ENCODE results near the gene HOXD12.

Gene HOXD12

DNA sequence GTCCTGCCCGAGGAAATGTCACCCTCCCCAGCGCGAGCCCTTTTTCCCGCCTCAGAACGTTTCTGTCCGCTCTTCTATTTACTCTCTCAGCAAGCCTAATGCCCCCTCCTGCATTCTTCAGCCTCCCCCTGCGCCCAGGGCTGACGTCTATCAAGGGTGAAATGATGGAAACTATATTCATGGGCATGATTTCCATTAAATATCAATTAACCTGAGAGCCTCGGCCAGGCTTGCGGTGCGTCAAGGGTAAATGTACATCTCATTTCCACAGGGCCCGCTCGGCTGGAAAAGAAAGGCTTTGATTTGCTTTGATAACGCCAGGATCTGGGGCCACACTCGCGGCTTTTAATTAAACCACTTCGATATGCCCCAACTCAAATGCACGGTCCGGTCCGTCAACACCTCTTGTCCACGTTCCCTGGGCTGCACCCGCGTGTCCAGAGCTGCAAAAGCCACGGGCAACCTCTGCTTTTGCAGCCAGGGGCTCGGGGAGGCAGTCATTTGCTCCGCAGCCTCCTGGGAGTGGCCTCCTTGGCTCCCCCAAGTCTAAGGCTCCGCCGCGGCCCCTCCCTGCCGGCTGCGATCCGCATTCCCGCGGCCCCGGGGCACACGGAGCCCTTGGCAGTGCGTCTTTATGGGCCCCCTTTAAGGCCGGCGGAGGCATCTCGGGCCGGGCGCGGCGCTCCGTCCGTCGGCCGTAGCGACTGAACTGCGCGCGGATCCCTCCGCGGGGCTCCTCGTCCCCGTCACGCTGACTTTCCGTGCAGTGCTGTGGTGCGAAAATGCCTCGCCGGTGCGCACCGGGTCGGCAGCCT is 29.6 kb downstream of the HOXD12 start, which contains the start of gene HOXD8:
HOXD8 (plus strand) TSS at position 724 of the 815 bp plus-strand sequence. CDS start 662 bp downstream, outside the sequence.
- in situ Hi-C loops (cut with HindIII; ENCODE audit: low pct_ligation_motif_present, low sequenced_read_pairs), result loop anchor here (25.0 kb wide), 1 partner anchor 508 kb away; no protein-coding TSS in a partner anchor
- no peak within 1 kb of the TSS for H3K27ac ChIP-seq
- H3K27me3 ChIP-seq (replicated peaks), result peaks cover 90% of the 10 kb centered on the region
- H3K4me3 ChIP-seq (ENCODE audit: low read depth, low read length), result no peak within 1 kb of the TSS
- TF ChIP-seq, protein P1, sequence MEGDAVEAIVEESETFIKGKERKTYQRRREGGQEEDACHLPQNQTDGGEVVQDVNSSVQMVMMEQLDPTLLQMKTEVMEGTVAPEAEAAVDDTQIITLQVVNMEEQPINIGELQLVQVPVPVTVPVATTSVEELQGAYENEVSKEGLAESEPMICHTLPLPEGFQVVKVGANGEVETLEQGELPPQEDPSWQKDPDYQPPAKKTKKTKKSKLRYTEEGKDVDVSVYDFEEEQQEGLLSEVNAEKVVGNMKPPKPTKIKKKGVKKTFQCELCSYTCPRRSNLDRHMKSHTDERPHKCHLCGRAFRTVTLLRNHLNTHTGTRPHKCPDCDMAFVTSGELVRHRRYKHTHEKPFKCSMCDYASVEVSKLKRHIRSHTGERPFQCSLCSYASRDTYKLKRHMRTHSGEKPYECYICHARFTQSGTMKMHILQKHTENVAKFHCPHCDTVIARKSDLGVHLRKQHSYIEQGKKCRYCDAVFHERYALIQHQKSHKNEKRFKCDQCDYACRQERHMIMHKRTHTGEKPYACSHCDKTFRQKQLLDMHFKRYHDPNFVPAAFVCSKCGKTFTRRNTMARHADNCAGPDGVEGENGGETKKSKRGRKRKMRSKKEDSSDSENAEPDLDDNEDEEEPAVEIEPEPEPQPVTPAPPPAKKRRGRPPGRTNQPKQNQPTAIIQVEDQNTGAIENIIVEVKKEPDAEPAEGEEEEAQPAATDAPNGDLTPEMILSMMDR (IDR thresholded peaks at IDR 0.05; ENCODE audit: low read depth, low read length, missing control alignments), result no peak
- DNase-seq, result no peak
- no peaks in the 10 kb centered on the region for H3K36me3 ChIP-seq (replicated peaks)

GRCh38 chr2:176129813-176130146 is 30.2 kb downstream of the HOXD12 start:
- peaks cover 90% of the 10 kb centered on the region for H3K27me3 ChIP-seq (replicated peaks)
- TF ChIP-seq, protein P1 (IDR thresholded peaks at IDR 0.05; ENCODE audit: low read depth, low read length, missing control alignments), result no peak
- DNase-seq, result no peak
- in situ Hi-C loops (cut with HindIII; ENCODE audit: low pct_ligation_motif_present, low sequenced_read_pairs), result loop anchor here (25.0 kb wide), 1 partner anchor 508 kb away; no protein-coding TSS in a partner anchor
- no peak overlapping the region for H3K27ac ChIP-seq
- no peak overlapping the region for H3K4me3 ChIP-seq (ENCODE audit: low read depth, low read length)
- no peaks in the 10 kb centered on the region for H3K36me3 ChIP-seq (replicated peaks)

DNA sequence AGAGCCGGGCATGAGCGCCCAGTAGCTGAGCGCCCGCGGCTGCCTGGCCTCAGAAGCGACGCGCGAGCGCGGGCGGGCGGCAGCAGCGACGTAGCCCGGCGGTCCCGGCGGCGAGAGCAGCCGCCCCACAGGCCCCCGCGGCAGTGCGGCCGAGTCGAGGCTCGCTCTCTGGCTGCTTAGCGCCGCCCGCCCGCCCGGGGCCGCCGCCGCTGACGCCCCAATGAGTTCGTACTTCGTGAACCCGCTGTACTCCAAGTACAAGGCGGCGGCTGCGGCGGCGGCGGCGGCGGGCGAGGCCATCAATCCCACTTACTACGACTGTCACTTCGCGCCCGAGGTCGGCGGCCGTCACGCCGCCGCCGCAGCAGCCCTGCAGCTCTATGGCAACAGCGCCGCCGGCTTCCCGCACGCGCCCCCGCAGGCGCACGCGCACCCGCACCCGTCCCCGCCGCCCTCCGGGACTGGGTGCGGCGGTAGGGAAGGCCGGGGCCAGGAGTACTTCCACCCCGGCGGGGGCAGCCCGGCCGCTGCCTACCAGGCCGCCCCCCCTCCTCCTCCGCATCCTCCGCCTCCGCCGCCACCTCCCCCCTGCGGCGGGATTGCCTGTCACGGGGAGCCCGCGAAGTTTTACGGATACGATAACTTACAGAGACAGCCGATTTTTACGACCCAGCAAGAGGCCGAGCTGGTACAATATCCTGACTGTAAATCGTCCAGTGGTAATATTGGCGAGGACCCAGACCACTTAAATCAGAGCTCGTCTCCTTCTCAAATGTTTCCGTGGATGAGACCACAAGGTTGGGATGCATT is 30.8 kb downstream of the HOXD12 start:
- Histone ChIP-seq H3K36me3 (replicated peaks) (no peaks in the 10 kb centered on the region), H3K27me3 (replicated peaks) (peaks cover 90% of the 10 kb centered on the region), H3K27ac (no peak overlapping the region), H3K4me3 (ENCODE audit: low read depth, low read length) (no peak overlapping the region)
- in situ Hi-C loops (cut with HindIII; ENCODE audit: low pct_ligation_motif_present, low sequenced_read_pairs), result loop anchor here (25.0 kb wide), 1 partner anchor 507 kb away; no protein-coding TSS in a partner anchor
- DNase-seq, result no peak
- TF ChIP-seq, protein P1 (IDR thresholded peaks at IDR 0.05; ENCODE audit: low read depth, low read length, missing control alignments), result no peak

GRCh38 chr2:176130957-176131847 is 31.6 kb downstream of the HOXD12 start:
- TF ChIP-seq, protein P1 (IDR thresholded peaks at IDR 0.05; ENCODE audit: low read depth, low read length, missing control alignments), result no peak
- no peak overlapping the region for H3K27ac ChIP-seq
- H3K4me3 ChIP-seq (ENCODE audit: low read depth, low read length), result no peak overlapping the region
- no peaks in the 10 kb centered on the region for H3K36me3 ChIP-seq (replicated peaks)
- H3K27me3 ChIP-seq (replicated peaks), result peaks cover 90% of the 10 kb centered on the region
- no peak for DNase-seq
- in situ Hi-C loops (cut with HindIII; ENCODE audit: low pct_ligation_motif_present, low sequenced_read_pairs), result loop anchor here (25.0 kb wide), 1 partner anchor 506 kb away; no protein-coding TSS in a partner anchor

DNA sequence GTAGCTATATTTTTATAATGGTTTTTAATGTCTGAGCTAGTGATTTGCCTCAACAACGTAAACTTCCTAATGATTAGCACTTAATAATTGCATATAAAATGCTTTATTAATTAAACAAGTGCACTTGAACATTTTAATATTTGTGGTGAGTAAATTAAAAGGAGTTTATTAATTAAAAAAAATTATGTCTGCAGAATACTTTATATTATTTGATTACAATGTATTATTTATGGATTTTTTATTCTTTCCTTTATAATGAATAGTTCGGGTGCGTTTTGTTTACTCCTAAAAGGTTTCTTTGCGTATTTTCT is 32.2 kb downstream of the HOXD12 start:
- TF ChIP-seq, protein P1 (IDR thresholded peaks at IDR 0.05; ENCODE audit: low read depth, low read length, missing control alignments), result no peak
- in situ Hi-C loops (cut with HindIII; ENCODE audit: low pct_ligation_motif_present, low sequenced_read_pairs), result loop anchor here (25.0 kb wide), 1 partner anchor 505 kb away; no protein-coding TSS in a partner anchor
- no peak for DNase-seq
- H3K27me3 ChIP-seq (replicated peaks), result peaks cover 92% of the 10 kb centered on the region
- no peak overlapping the region for H3K4me3 ChIP-seq (ENCODE audit: low read depth, low read length)
- H3K27ac ChIP-seq, result no peak overlapping the region
- no peaks in the 10 kb centered on the region for H3K36me3 ChIP-seq (replicated peaks)
